DLD1 (cell line): ENCODE measurements around the gene MEG3.

Source experiments
- in situ Hi-C: cut with HindIII; loops from 2 replicates; pipeline ENCODE4 v1.10.0; 2017; ENCODE audit warnings: low sequenced_read_pairs

The MEG3 gene

GRCh38 chr14:100844082-100844408, 18.1 kb downstream of the MEG3 start:
- in situ Hi-C loops: no loop called here

- in situ Hi-C loops: no loop called here
Observed at GRCh38 chr14:100844421-100844820, 18.5 kb downstream of the MEG3 start.

- in situ Hi-C loops: no loop called here
Observed at GRCh38 chr14:100844846-100845245, 18.9 kb downstream of the MEG3 start.

- in situ Hi-C loops: no loop called here
Observed at GRCh38 chr14:100845341-100845740, 19.4 kb downstream of the MEG3 start.

GRCh38 chr14:100846309-100846859, 20.5 kb downstream of the MEG3 start:
- in situ Hi-C loops: no loop called here

- in situ Hi-C loops: no loop called here
Observed at GRCh38 chr14:100849115-100849781, 23.3 kb downstream of the MEG3 start.

- in situ Hi-C loops: no loop called here
Observed at GRCh38 chr14:100850841-100851585, 25.1 kb downstream of the MEG3 start.

GRCh38 chr14:100851586-100851916, 25.6 kb downstream of the MEG3 start:
- in situ Hi-C loops: no loop called here

GRCh38 chr14:100851946-100852620, 26.2 kb downstream of the MEG3 start:
- in situ Hi-C loops: no loop called here

GRCh38 chr14:100854435-100854834, 28.5 kb downstream of the MEG3 start:
- in situ Hi-C loops: no loop called here

GRCh38 chr14:100855256-100855930, 29.5 kb downstream of the MEG3 start:
- in situ Hi-C loops: no loop called here

GRCh38 chr14:100856056-100856950, 30.4 kb downstream of the MEG3 start:
- in situ Hi-C loops: no loop called here

GRCh38 chr14:100857233-100857922, 31.5 kb downstream of the MEG3 start:
- in situ Hi-C loops: no loop called here

GRCh38 chr14:100857923-100858837, 32.3 kb downstream of the MEG3 start:
- in situ Hi-C loops: no loop called here

- in situ Hi-C loops: no loop called here
Observed at GRCh38 chr14:100858838-100859220, 32.9 kb downstream of the MEG3 start.

- in situ Hi-C loops: no loop called here
Observed at GRCh38 chr14:100859781-100860180, 33.9 kb downstream of the MEG3 start.

GRCh38 chr14:100860556-100861187, 34.8 kb downstream of the MEG3 start:
- in situ Hi-C loops: no loop called here

- in situ Hi-C loops: no loop called here
Observed at GRCh38 chr14:100861188-100861936, 35.4 kb downstream of the MEG3 start.
